ENCODE data around the gene PANX2.

Gene PANX2

DNA sequence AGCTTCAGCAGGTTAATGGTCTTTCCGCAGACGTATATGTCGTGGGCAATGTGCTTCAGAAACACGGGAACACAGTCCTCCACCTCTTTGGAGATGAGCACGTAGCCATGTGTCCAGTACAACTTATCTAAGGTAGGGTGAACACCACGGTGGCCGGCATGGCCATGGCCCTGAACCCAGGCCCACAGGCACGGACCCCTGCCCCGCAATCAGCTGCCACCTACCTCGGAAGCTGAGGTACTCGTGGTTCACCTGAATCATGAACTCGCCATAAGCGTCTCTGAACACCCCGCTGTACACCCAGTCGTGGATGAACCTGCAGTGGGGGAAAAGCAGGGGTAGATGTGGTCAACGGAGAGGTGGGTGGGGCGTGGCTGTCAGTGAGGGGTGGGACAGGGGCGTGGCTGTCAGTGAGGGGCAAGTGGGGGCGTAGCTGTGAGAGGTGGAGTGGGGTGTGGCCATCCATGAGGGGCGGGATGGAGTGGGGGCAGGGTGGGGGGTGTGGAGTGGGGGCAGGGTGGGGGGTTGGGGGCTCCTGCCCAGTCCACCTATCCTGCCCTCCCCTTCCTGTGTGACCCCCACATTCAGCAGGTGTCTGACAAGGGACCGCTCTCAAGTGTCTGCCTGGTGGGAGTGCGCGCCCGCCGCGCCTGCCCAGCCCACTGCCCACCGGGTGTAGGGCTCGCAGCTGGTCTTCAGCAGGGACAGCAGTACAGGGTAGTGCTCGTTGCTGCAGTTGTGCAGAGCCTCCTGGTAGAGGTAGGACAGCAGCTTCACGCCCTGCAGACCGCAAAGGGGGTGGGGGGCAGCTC, 55.7 kb downstream of the PANX2 start:
- DNase-seq: no peak
- no peak overlapping the region for H3K27ac ChIP-seq (ENCODE audit: low read length, poor library complexity, severe bottlenecking)
- no peaks in the 10 kb centered on the region for H3K27me3 ChIP-seq (ENCODE audit: control insufficient read depth in 1 of 2, insufficient read depth in 1 of 2, low read length in 2 of 2)
- no peak overlapping the region for H3K14ac ChIP-seq (ENCODE audit: low read length in 2 of 2)
- H2AK5ac ChIP-seq (ENCODE audit: low read length, severe bottlenecking): no peak overlapping the region
- no peak overlapping the region for H3K4ac ChIP-seq (ENCODE audit: low read depth in 1 of 2, low read length in 2 of 2)
- no peak overlapping the region for H3K4me3 ChIP-seq (ENCODE audit: insufficient read depth in 1 of 2, low read depth in 1 of 2, low read length in 2 of 2)
- H3K36me3 ChIP-seq (ENCODE audit: control insufficient read depth in 1 of 2, insufficient read depth in 2 of 2, low read depth in 1 of 2, low read length in 2 of 2): peaks cover 61 to 88% of the 10 kb centered on the region in 2 experiments
- H3K9ac ChIP-seq (ENCODE audit: low read length): no peak overlapping the region
- H3K79me1 ChIP-seq (replicated peaks; ENCODE audit: low read length, poor library complexity, severe bottlenecking): peaks cover 37% of the 10 kb centered on the region
- H2BK5ac ChIP-seq (ENCODE audit: low read depth, low read length, poor library complexity, severe bottlenecking): no peak overlapping the region
- H4K91ac ChIP-seq (ENCODE audit: low read length): no peak overlapping the region
- no peak overlapping the region for H3K23ac ChIP-seq (ENCODE audit: low read length in 2 of 2)
- 95% methylated on average over 27 of the region's 31 CpGs for whole genome bisulfite sequencing
- no peak overlapping the region for H4K8ac ChIP-seq (ENCODE audit: low read length)
- H3K4me1 ChIP-seq (ENCODE audit: control insufficient read depth, insufficient read depth, low read depth, low read length): peaks cover 2% of the 10 kb centered on the region
- H3K9me3 ChIP-seq (ENCODE audit: control insufficient read depth, low read length): no peaks in the 10 kb centered on the region
- no peak overlapping the region for H2BK15ac ChIP-seq (ENCODE audit: low read depth, poor library complexity, severe bottlenecking)
- H3K4me2 ChIP-seq (ENCODE audit: low read length, poor library complexity, severe bottlenecking): no peak overlapping the region
- no peak overlapping the region for H2AFZ ChIP-seq (ENCODE audit: low read depth, low read length)
- no peak overlapping the region for H2BK120ac ChIP-seq (ENCODE audit: low read depth, low read length)
- no peak overlapping the region for H2BK12ac ChIP-seq (ENCODE audit: low read length in 2 of 2)
- no peak overlapping the region for H3K18ac ChIP-seq (ENCODE audit: low read depth in 1 of 2, low read length in 2 of 2)

DNA sequence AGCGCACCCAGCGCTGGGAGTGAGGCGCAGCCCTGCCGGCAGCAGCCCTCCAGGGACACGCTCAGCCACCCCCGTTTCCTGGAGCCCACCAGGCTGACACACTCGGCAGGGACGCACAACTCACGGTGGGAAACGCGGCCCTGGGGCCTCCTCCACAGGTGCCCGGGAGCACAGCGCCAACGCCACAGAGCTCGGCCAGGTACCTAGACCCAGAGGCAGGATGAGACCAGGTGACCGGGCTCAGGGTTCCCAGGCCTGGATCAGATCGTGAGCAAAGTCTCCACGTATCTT, 56.3 kb downstream of the PANX2 start:
- no peak overlapping the region for H3K14ac ChIP-seq (ENCODE audit: low read length in 2 of 2)
- no peak overlapping the region for H3K4ac ChIP-seq (ENCODE audit: low read depth in 1 of 2, low read length in 2 of 2)
- H3K4me1 ChIP-seq (ENCODE audit: control insufficient read depth, insufficient read depth, low read depth, low read length): peaks cover 2% of the 10 kb centered on the region
- no peaks in the 10 kb centered on the region for H3K27me3 ChIP-seq (ENCODE audit: control insufficient read depth in 1 of 2, insufficient read depth in 1 of 2, low read length in 2 of 2)
- peaks cover 56 to 83% of the 10 kb centered on the region in 2 experiments for H3K36me3 ChIP-seq (ENCODE audit: control insufficient read depth in 1 of 2, insufficient read depth in 2 of 2, low read depth in 1 of 2, low read length in 2 of 2)
- DNase-seq: no peak
- H3K4me3 ChIP-seq (ENCODE audit: insufficient read depth in 1 of 2, low read depth in 1 of 2, low read length in 2 of 2): no peak overlapping the region
- H3K9me3 ChIP-seq (ENCODE audit: control insufficient read depth, low read length): no peaks in the 10 kb centered on the region
- no peak overlapping the region for H3K9ac ChIP-seq (ENCODE audit: low read length)
- no peak overlapping the region for H2BK120ac ChIP-seq (ENCODE audit: low read depth, low read length)
- H3K27ac ChIP-seq (ENCODE audit: low read length, poor library complexity, severe bottlenecking): no peak overlapping the region
- no peak overlapping the region for H2BK15ac ChIP-seq (ENCODE audit: low read depth, poor library complexity, severe bottlenecking)
- H2BK12ac ChIP-seq (ENCODE audit: low read length in 2 of 2): no peak overlapping the region
- no peak overlapping the region for H3K4me2 ChIP-seq (ENCODE audit: low read length, poor library complexity, severe bottlenecking)
- no peak overlapping the region for H2BK5ac ChIP-seq (ENCODE audit: low read depth, low read length, poor library complexity, severe bottlenecking)
- no peak overlapping the region for H4K91ac ChIP-seq (ENCODE audit: low read length)
- H3K79me1 ChIP-seq (replicated peaks; ENCODE audit: low read length, poor library complexity, severe bottlenecking): peaks cover 34% of the 10 kb centered on the region
- no peak overlapping the region for H3K18ac ChIP-seq (ENCODE audit: low read depth in 1 of 2, low read length in 2 of 2)
- no peak overlapping the region for H2AFZ ChIP-seq (ENCODE audit: low read depth, low read length)
- H4K8ac ChIP-seq (ENCODE audit: low read length): no peak overlapping the region
- no peak overlapping the region for H2AK5ac ChIP-seq (ENCODE audit: low read length, severe bottlenecking)
- no peak overlapping the region for H3K23ac ChIP-seq (ENCODE audit: low read length in 2 of 2)
- WGBS: 98% methylated on average over 18 of the region's 18 CpGs

DNA sequence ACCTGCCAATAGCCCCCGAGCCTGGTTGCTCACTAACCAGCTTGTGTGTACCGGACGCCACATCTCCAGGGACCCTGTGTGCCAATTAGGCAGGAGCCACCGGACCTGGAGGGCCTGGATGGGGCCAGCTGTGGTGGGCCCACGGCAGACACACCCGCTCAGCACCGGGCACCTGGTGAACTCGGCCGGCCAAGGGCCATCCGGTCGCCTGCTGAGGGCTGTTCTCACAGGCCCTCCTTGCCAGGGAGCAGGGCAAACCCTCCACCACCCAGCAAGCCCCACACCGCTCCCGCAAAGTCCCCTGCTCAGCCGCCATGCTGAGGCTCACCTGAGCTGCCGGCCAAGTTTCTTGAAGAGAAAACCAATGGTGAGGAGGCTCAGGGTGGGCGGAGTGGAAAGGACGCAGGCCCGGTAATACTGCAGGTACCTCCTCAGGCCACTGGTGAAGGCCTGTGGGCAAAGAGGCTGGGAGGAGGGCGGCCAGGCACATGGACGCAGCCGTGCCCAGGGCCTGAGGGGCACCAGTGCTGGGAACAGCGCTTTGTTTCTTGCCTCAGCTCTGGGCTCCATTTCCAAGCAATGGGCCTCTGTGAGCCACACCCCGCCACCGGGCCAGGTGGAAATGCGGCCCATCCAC, 57.2 kb downstream of the PANX2 start:
- H3K4me2 ChIP-seq (ENCODE audit: low read length, poor library complexity, severe bottlenecking): no peak overlapping the region
- H2BK15ac ChIP-seq (ENCODE audit: low read depth, poor library complexity, severe bottlenecking): no peak overlapping the region
- H4K8ac ChIP-seq (ENCODE audit: low read length): no peak overlapping the region
- H3K36me3 ChIP-seq (ENCODE audit: control insufficient read depth in 1 of 2, insufficient read depth in 2 of 2, low read depth in 1 of 2, low read length in 2 of 2): peaks cover 52 to 80% of the 10 kb centered on the region in 2 experiments
- no peak overlapping the region for H3K18ac ChIP-seq (ENCODE audit: low read depth in 1 of 2, low read length in 2 of 2)
- no peak overlapping the region for H2AK5ac ChIP-seq (ENCODE audit: low read length, severe bottlenecking)
- no peak overlapping the region for H3K27ac ChIP-seq (ENCODE audit: low read length, poor library complexity, severe bottlenecking)
- DNase-seq: no peak
- no peak overlapping the region for H3K23ac ChIP-seq (ENCODE audit: low read length in 2 of 2)
- no peaks in the 10 kb centered on the region for H3K4me1 ChIP-seq (ENCODE audit: control insufficient read depth, insufficient read depth, low read depth, low read length)
- H2BK12ac ChIP-seq (ENCODE audit: low read length in 2 of 2): no peak overlapping the region
- H3K79me1 ChIP-seq (replicated peaks; ENCODE audit: low read length, poor library complexity, severe bottlenecking): peaks cover 36% of the 10 kb centered on the region
- no peak overlapping the region for H3K9ac ChIP-seq (ENCODE audit: low read length)
- H4K91ac ChIP-seq (ENCODE audit: low read length): no peak overlapping the region
- no peak overlapping the region for H3K4ac ChIP-seq (ENCODE audit: low read depth in 1 of 2, low read length in 2 of 2)
- H3K27me3 ChIP-seq (ENCODE audit: control insufficient read depth in 1 of 2, insufficient read depth in 1 of 2, low read length in 2 of 2): no peaks in the 10 kb centered on the region
- H3K9me3 ChIP-seq (ENCODE audit: control insufficient read depth, low read length): no peaks in the 10 kb centered on the region
- no peak overlapping the region for H2BK5ac ChIP-seq (ENCODE audit: low read depth, low read length, poor library complexity, severe bottlenecking)
- no peak overlapping the region for H3K14ac ChIP-seq (ENCODE audit: low read length in 2 of 2)
- no peak overlapping the region for H2BK120ac ChIP-seq (ENCODE audit: low read depth, low read length)
- H3K4me3 ChIP-seq (ENCODE audit: insufficient read depth in 1 of 2, low read depth in 1 of 2, low read length in 2 of 2): no peak overlapping the region
- no peak overlapping the region for H2AFZ ChIP-seq (ENCODE audit: low read depth, low read length)
- WGBS: 96% methylated on average over 25 of the region's 25 CpGs

DNA sequence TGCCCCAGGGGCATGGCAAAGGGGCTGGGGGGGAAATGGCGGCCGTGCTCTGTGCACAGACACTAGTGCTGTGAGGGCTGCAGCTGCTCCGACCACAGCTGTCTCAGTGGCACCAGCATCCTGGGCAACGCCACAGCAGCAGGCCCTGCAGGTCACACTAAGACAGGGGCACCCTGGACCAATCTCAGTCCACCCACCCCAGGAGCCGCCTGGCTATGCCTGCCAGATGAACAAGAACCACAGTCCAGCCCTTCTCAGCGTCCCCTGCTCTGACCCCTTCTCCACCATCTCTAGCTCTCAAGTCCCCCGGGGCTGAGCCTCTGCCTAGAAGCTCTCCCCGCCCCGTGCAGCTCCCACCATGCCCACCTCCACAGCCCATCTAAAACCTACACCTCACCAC, 57.8 kb downstream of the PANX2 start:
- Histone ChIP-seq H2BK120ac (ENCODE audit: low read depth, low read length) (no peak overlapping the region), H3K9ac (ENCODE audit: low read length) (no peak overlapping the region), H4K91ac (ENCODE audit: low read length) (no peak overlapping the region), H3K18ac (ENCODE audit: low read depth in 1 of 2, low read length in 2 of 2) (no peak overlapping the region), H2BK15ac (ENCODE audit: low read depth, poor library complexity, severe bottlenecking) (no peak overlapping the region), H3K27me3 (ENCODE audit: control insufficient read depth in 1 of 2, insufficient read depth in 1 of 2, low read length in 2 of 2) (no peaks in the 10 kb centered on the region), H3K4me2 (ENCODE audit: low read length, poor library complexity, severe bottlenecking) (no peak overlapping the region), H3K79me1 (replicated peaks; ENCODE audit: low read length, poor library complexity, severe bottlenecking) (peaks cover 40% of the 10 kb centered on the region), H3K4me1 (ENCODE audit: control insufficient read depth, insufficient read depth, low read depth, low read length) (no peaks in the 10 kb centered on the region), H3K27ac (ENCODE audit: low read length, poor library complexity, severe bottlenecking) (no peak overlapping the region), H4K8ac (ENCODE audit: low read length) (no peak overlapping the region), H3K36me3 (ENCODE audit: control insufficient read depth in 1 of 2, insufficient read depth in 2 of 2, low read depth in 1 of 2, low read length in 2 of 2) (peaks cover 52 to 80% of the 10 kb centered on the region in 2 experiments), H3K9me3 (ENCODE audit: control insufficient read depth, low read length) (no peaks in the 10 kb centered on the region), H2BK12ac (ENCODE audit: low read length in 2 of 2) (no peak overlapping the region), H3K4ac (ENCODE audit: low read depth in 1 of 2, low read length in 2 of 2) (no peak overlapping the region), H3K14ac (ENCODE audit: low read length in 2 of 2) (no peak overlapping the region), H3K23ac (ENCODE audit: low read length in 2 of 2) (no peak overlapping the region), H2AK5ac (ENCODE audit: low read length, severe bottlenecking) (no peak overlapping the region), H3K4me3 (ENCODE audit: insufficient read depth in 1 of 2, low read depth in 1 of 2, low read length in 2 of 2) (no peak overlapping the region), H2AFZ (ENCODE audit: low read depth, low read length) (no peak overlapping the region), H2BK5ac (ENCODE audit: low read depth, low read length, poor library complexity, severe bottlenecking) (no peak overlapping the region)
- no peak for DNase-seq
- 95% methylated on average over 9 of the region's 9 CpGs for WGBS
